ENCODE results near the gene C10orf105.

Gene C10orf105, protein sequence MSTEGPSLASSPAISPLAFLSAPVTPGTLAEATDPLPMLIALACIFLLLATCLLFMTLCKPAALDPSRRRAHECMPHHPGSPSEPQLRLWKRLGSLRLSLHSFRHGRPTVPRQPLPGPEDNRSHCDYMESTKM

DNA sequence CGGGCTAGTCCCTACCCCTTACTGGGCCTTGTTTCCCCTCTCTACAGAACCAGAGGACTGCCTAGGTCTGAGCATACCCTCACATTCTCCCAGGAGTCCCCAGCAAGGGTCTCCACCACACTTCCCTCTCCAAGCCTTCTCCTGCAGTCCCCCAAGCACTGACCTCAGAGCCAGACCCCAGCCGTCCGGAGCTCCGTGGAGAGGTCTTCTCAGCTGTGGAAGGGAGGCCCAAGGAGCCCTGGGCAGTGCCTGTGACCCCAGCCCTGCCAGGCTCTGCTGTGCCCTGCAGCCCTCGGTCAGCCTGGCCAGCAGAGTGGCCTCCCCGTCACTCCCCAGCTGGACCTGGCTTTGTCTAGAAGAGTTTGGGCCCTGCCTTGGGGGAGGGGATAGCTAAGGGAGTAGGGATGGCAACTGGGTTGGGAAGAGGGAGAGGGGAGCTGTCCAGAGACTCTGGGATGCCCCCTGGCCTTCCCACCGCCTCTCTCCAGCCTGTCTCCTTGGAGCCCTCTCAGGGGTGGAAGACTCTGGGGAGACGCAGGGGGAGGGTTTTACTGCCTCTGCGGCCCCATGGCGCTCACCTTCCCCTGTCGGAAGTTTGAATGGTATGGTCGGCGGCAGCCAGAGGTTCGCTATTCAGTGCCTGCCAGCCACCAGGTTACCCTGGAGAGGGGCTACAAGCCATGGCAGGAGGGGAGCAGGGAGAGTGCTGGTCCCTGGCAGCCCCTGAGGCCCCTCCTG lies at the start of gene C10orf105:
Gene C10orf105 (minus strand): TSS at position 315 of the 738 bp plus-strand sequence. CDS start 3,441 bp downstream, outside the sequence.
- DNase-seq: no peak

- DNase-seq: no peak
Measured at GRCh38 chr10:71767420-71768035, 48.0 kb upstream of the C10orf105 start.

- DNase-seq: no peak
Measured at GRCh38 chr10:71766717-71767419, 47.3 kb upstream of the C10orf105 start.

GRCh38 chr10:71765906-71766716 lies 46.5 kb upstream of the C10orf105 start:
- DNase-seq: no peak

DNA sequence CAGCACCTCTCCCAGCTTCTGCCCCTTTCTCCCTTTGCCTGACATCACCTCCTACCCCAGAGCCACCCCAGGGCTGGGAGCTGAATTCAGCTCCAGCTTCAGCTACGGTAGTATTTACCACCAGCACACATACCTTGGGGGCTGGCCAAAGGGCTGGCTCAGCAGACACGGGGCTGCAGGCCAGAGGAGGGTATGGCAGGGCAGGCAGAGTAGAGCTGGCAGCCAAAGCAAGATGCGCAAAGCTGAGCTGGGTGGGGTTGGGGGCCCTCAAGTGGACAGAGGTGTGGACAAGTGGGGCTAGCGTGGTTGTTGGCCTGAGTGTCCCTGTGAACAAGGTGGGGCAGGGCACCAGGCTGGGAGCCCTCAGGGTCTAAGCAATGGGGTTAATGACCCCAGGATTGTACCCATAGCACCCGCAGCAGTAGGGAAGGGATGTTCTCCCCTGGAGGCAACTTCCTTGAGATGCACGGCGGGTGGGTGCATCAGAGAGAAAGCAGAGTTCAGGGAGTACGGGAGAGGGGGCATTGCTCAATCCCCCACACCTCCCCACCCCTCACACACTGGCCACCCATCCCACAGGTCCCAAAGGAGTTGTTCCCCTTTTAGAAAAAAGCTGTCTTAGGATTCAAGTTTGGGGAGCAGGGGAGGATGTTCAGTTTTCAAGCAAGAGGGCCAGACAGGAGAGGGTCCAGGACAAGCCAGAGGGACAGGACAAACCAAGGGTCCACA lies 45.8 kb upstream of the C10orf105 start:
- DNase-seq: no peak

DNA sequence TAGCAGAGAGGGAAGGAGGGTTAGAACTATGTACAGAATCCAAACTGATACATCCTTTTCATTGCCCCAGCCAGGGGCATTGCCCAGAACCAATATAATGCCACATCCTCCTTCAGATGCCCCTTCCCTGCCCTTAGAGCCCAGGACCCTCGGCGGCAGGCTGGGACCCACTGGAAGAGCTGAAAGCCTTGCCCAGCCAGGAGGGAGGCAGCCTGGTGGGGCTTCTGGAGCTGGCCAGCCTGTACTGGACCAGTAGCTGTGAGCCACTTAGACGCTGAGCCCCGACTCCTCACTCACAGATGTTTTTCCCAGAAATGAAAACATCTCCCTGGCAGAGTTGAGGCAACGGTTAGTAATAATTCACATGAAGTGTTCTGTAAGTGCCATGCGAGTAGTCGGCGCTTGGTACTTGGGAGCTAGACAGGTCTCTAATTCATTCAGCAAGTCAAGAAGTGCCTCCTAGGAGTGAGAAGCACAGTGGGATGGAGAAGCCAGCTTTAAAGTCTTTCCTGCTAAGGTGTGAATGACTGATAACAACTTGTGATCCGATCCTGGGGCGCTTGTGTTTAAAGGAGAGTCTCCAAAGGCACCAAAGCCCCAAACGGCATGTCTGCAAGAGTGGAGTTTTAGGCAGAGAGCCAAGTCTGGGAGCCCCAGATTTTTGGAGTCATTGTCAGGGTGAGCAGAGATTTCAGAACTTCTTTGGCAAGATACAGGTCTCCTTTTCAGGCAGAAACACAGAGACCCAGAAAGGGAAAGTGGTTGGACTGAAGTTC lies 44.0 kb upstream of the C10orf105 start:
- no peak for DNase-seq

GRCh38 chr10:71762324-71762723 lies 42.7 kb upstream of the C10orf105 start:
- no peak for DNase-seq

DNA sequence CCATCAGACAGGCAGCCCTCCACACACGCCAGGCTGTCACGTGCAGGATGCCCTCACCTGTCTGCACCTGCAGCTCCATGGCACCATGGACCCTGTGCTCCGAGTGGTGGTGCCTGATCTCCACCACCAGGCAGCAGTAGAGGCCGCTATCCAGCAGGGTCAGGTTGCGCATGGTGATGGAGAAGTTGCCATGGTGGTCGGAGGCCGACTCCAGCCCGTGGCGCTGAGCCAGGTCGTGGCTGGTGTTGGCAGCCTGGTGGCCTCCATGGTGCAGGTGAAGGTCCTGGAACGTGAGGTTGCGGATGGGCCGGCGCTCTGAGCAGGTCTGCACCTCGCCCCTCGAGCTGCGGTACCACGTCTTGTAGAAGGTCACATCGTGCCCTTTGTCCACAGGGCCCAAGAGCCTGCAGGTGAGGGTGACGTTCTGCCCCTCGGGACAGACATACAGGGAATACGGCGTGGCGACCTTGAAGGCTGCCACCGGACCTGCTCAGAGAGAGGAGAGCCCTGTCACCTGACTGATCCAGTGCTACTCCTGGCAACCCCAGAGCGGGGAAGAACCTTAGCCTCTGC lies 42.0 kb upstream of the C10orf105 start:
- DNase-seq: no peak

DNA sequence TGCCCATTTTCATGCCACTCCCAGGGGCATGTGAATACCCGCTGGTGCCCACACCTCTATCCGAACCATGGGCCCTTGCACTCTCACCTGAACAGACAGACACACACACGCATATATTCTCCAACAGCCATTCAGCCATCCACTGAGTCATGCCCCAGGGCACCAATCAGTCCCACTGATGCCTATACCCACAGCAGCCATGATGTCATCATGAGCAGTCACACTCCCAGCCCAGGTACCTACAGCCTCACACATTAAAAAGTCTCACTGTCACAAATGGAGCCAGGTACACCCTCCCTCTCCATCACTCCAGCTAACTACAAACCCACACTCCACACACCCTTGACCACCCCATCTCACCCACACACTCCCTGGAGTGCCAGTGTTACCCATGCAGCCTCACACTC lies 41.5 kb upstream of the C10orf105 start:
- no peak for DNase-seq

GRCh38 chr10:71757399-71757922 lies 37.9 kb upstream of the C10orf105 start:
- DNase-seq: no peak

DNA sequence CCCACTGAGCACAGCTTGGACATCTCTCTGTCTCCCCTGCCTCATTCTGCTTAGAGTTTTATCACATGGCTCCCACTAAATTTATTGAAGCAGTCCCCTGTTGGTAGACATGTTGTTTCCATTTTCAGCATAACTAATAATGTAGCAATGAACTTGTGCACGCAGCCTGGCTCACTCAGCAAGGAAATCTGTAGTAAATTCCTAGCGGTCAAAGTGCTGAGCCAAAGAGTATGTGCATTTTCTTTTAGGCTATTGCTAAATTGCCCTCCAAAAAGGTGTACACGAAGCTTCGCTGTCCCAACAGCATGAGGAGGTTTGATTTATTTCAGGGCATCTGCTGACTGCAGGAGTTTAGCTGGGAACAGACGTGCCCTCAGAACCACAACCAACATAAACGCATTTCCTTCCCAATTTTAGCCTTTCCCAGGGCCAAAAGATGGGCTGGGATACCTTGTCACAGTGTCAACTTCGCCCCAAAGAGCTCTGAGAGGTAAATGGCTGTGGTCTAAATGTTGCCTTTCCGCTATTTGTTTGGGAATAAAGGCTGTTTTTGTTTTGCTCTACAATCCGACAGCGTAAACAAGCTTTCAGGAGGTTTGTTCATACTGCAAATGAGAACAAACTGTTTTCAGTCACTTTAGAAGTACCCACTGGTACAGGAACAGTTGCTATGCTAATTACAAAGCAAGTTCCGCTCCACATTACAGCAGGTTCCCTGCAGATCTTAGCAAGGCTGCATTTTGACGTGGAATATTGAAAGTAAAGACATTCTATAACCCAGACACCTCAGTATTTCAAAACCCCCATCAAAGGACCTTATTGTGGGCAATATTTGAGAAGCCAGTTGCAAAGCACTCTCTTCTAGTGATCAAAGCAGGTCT lies 37.0 kb upstream of the C10orf105 start:
- no peak for DNase-seq

GRCh38 chr10:71755179-71755879 lies 35.8 kb upstream of the C10orf105 start:
- DNase-seq: no peak

GRCh38 chr10:71754562-71754961 lies 35.0 kb upstream of the C10orf105 start:
- no peak for DNase-seq

- DNase-seq: no peak
Measured at GRCh38 chr10:71753960-71754505, 34.5 kb upstream of the C10orf105 start.

DNA sequence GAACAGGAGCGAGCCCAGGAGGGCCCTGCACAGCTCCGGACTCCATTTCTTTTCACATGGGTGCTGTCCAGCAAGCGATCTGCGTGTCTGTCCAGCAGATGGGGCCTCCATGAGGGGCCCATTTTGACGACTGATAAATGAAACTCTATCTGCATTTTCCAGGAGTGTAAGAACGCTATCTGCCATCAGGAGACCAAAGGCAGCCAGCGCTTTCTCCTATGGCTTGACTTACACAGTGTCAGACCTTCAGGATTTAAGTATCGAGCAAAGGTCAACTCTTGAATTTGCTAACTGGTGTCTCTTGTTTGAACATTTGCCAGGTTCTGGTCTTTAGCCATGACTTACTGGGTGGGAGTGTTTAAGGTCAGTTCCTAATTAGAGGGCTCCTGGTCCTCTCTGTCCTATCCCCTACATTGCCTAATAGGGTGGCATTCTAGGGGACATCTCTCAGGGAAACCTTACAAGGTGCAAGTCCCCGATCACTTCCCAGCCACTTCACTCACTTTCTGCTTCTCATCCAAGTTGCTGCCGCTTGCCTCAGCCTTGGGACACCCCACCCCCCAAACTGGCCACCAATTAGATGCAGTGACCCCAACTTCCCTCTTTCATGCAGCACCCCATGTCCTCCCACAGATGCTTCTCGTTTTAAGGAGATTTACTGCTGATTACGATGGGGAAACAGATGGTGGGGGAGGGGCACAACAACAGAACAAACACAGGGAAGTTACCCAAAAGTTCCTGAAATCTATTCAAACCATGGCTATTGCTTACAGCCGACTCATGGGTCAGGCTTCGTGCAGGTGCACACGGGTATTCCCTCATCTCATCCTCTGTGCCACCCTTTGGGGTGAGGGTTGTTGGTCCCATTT lies 33.7 kb upstream of the C10orf105 start:
- no peak for DNase-seq

GRCh38 chr10:71752391-71753090 lies 33.0 kb upstream of the C10orf105 start:
- no peak for DNase-seq
